SH-SY5Y (cell line): ENCODE data around the gene CCNK.

ENCODE experiments used
- GATA2 ChIP-seq: IDR thresholded peaks from 2 replicates; pipeline ENCODE4 v1.6.1; 2011; ENCODE audit warnings: mild to moderate bottlenecking, low read depth, low read length
- GATA3 ChIP-seq: IDR thresholded peaks from 2 replicates; pipeline ENCODE4 v1.6.1; 2011; ENCODE audit warnings: low read depth, mild to moderate bottlenecking, low read length, moderate library complexity

- TF ChIP-seq GATA2 (no peak), GATA3 (no peak)
Observed at GRCh38 chr14:99497894-99498293, 16.7 kb downstream of the CCNK start.
